Measurements from ENCODE around the gene CDKN2A. TPM values are rescaled to one million over a fixed set of nuclear protein-coding genes. Genes with fewer than 3 reads are reported as not detected.

Gene CDKN2A
- total RNA-seq, 4 donors from 2014 or later = 2.2 to 8.6 TPM; not detected in 2

DNA sequence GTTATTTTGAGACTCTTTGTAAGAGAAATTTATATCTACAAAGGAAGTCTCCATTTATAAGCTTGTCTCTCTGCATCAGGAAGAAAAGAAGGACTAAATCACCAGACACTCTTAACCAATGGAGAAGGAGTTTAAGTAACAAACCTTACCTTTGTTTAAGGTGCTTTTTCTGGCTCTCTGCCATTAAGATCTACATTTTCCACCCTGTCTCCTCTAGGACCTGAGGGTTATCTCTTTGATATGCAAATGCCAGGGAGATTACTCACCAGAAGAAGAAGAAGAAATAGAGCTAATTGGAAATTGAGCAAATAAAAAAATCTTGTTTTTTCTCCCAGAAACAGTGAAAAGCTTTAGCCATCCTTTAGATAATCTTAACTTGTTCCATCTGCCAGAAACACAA lies 60.9 kb downstream of the CDKN2A start:
- intact Hi-C loops (cut with DNase I; ENCODE audit: low total_unique reads) = no loop called here
- no peak for DNase-seq
- in situ Hi-C loops (cut with MboI; ENCODE audit: low pct_ligation_motif_present in 1 of 4, low pct_unique_long_range_greater_than_20kb in 1 of 4, low sequenced_read_pairs in 3 of 4) = no loop called here

DNA sequence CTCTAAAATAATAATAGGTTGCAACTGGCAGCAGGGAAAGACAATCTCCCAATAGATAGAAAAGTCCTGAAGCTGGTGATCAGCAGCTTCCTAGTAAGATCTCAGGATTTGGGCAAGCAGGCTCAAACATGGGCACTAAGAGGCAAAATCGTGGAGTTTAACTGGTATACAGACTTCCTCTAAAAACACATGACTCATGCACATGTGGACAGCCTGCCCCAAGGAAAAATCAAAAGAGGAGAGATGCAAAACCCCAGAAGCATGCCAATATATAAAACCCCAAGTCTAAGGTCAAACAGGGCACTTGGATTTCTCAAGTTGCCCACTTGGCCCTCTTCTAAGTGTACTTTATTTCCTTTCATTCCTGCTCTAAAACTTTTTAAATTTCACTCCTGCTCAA lies 62.8 kb downstream of the CDKN2A start:
- H3K4me3 ChIP-seq = no peak overlapping the region
- H3K27ac ChIP-seq = no peak overlapping the region
- no peak for DNase-seq
- no peaks in the 10 kb centered on the region for H3K27me3 ChIP-seq
- in situ Hi-C loops (cut with MboI; ENCODE audit: low pct_ligation_motif_present in 1 of 4, low pct_unique_long_range_greater_than_20kb in 1 of 4, low sequenced_read_pairs in 3 of 4) = no loop called here
- TF ChIP-seq EP300 (IDR thresholded peaks at IDR 0.05; ENCODE audit: low read depth) (no peak), CTCF (IDR thresholded peaks at IDR 0.05) (no peak), POLR2A (IDR thresholded peaks at IDR 0.05) (no peak), POLR2AphosphoS5 (IDR thresholded peaks at IDR 0.05) (no peak)
- peaks cover 0 to 6% (median 0%) of the 10 kb centered on the region in 4 donors for H3K36me3 ChIP-seq
- no peaks in the 10 kb centered on the region for H3K4me1 ChIP-seq
- 83 to 93% methylated on average over 1 of the region's 1 CpG for WGBS, 2 donors (ENCODE audit: low coverage in 1 of 2)
- no peaks in the 10 kb centered on the region for H3K9me3 ChIP-seq
- intact Hi-C loops (cut with DNase I; ENCODE audit: low total_unique reads) = no loop called here

More for the DNA sequence above, 60.9 kb downstream of the CDKN2A start:
- Histone ChIP-seq H3K4me1 (no peaks in the 10 kb centered on the region), H3K4me3 (no peak overlapping the region), H3K27ac (no peak overlapping the region), H3K27me3 (no peaks in the 10 kb centered on the region), H3K9me3 (no peaks in the 10 kb centered on the region), H3K36me3 (peaks cover 0 to 6% (median 0%) of the 10 kb centered on the region in 4 donors)
- TF ChIP-seq CTCF (IDR thresholded peaks at IDR 0.05) = no peak
- TF ChIP-seq EP300 (IDR thresholded peaks at IDR 0.05; ENCODE audit: low read depth) = no peak
- no peak for TF ChIP-seq POLR2A (IDR thresholded peaks at IDR 0.05)
- TF ChIP-seq POLR2AphosphoS5 (IDR thresholded peaks at IDR 0.05) = no peak

DNA sequence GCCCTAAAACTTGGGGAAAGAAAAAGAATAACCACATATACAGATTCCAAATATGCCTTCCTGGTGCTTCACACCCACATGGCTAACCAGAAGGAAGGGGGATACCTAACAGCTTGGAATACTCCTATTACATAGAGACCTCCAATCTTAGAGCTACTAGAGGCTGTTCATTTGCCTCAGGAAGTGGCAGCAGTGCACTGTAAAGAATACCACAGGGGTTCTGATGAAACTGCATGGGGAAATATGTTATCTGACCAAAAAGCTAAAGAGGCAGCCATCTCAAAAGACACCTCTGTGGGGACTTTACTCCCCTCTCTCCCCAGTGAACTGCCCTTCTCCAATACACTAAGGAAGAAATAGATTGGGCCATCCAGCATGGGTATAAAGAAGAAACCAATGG lies 66.4 kb downstream of the CDKN2A start:
- no peak for DNase-seq
- no peak overlapping the region for H3K4me3 ChIP-seq
- H3K4me1 ChIP-seq = no peaks in the 10 kb centered on the region
- intact Hi-C loops (cut with DNase I; ENCODE audit: low total_unique reads) = no loop called here
- no peaks in the 10 kb centered on the region for H3K9me3 ChIP-seq
- no peak overlapping the region for H3K27ac ChIP-seq
- H3K27me3 ChIP-seq = no peaks in the 10 kb centered on the region
- H3K36me3 ChIP-seq = peaks cover 0 to 6% (median 0%) of the 10 kb centered on the region in 4 donors
- in situ Hi-C loops (cut with MboI; ENCODE audit: low pct_ligation_motif_present in 1 of 4, low pct_unique_long_range_greater_than_20kb in 1 of 4, low sequenced_read_pairs in 3 of 4) = no loop called here
- TF ChIP-seq POLR2AphosphoS5 (IDR thresholded peaks at IDR 0.05) (no peak), EP300 (IDR thresholded peaks at IDR 0.05; ENCODE audit: low read depth) (no peak), CTCF (IDR thresholded peaks at IDR 0.05) (no peak), POLR2A (IDR thresholded peaks at IDR 0.05) (no peak)

- no peak overlapping the region for H3K4me3 ChIP-seq
- H3K9me3 ChIP-seq = no peaks in the 10 kb centered on the region
- no peak for TF ChIP-seq EP300 (IDR thresholded peaks at IDR 0.05; ENCODE audit: low read depth)
- no peak for TF ChIP-seq POLR2A (IDR thresholded peaks at IDR 0.05)
- TF ChIP-seq POLR2AphosphoS5 (IDR thresholded peaks at IDR 0.05) = no peak
- TF ChIP-seq CTCF (IDR thresholded peaks at IDR 0.05) = no peak
- no peak overlapping the region for H3K27ac ChIP-seq
- no peaks in the 10 kb centered on the region for H3K27me3 ChIP-seq
- no peak for DNase-seq
- H3K36me3 ChIP-seq = no peaks in the 10 kb centered on the region
- intact Hi-C loops (cut with DNase I; ENCODE audit: low total_unique reads) = no loop called here
- in situ Hi-C loops (cut with MboI; ENCODE audit: low pct_ligation_motif_present in 1 of 4, low pct_unique_long_range_greater_than_20kb in 1 of 4, low sequenced_read_pairs in 3 of 4) = no loop called here
- 100% methylated on average over 1 of the region's 1 CpG for WGBS, 2 donors (ENCODE audit: low coverage in 1 of 2)
- H3K4me1 ChIP-seq = peaks cover 0 to 15% (median 0%) of the 10 kb centered on the region in 4 donors
These were observed 70.5 kb downstream of the CDKN2A start for GRCh38 chr9:21923694-21924093.

Measured in transverse colon (tissue), 4 donors.